ENCODE data around the gene TSHZ1. TPM values are rescaled to one million over a fixed set of nuclear protein-coding genes. Genes with fewer than 3 reads are reported as not detected.

TSHZ1 gene
- total and polyA plus RNA-seq, 2 of the 8 experiments (the other 6 are each of a cell fraction or from before 2014, with no cell fraction given): 0.03 to 0.32 TPM

DNA sequence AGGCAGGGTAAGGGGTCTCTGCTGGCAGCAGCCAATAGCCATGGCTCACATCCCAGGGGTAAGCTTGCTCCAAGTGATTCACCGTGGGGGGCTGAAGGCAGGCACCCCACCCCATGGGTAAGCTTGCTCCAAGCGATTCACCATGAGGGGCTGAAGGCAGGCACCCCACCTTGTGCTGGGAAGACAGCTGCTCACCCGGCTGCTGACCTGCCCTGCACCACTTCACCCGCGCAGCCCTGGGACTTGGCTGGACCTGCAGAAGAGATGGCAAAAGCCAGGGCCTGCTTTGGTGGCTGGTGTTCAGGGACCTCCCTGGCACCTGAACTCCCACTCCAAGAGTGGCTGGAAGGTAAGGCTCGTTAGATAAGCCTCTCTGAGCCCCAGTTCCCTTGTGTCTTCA is 20.9 kb upstream of the TSHZ1 start:
- Histone ChIP-seq H3K79me2 (ENCODE audit: control insufficient read depth in 1 of 2, insufficient read depth in 2 of 2, low read length in 2 of 2) (no peaks in the 10 kb centered on the region), H3K4me1 (replicated peaks in 1 of 4; ENCODE audit: control insufficient read depth in 3 of 4, insufficient read depth in 4 of 4, low read length in 3 of 4) (peaks cover 2 to 5% (median 3%) of the 10 kb centered on the region in 4 experiments; a peak in 4 of 7 replicates), H4K8ac (ENCODE audit: extremely low read depth, insufficient read depth, low read length) (no peak overlapping the region), H3K56ac (replicated peaks; ENCODE audit: insufficient read length, low read depth, low read length) (no peak overlapping the region), H2BK120ac (replicated peaks; ENCODE audit: low read depth, low read length) (no peak overlapping the region), H4K5ac (ENCODE audit: insufficient read length, low read depth, low read length) (no peak overlapping the region), H3K4me3 (ENCODE audit: extremely low read depth in 1 of 4, insufficient read depth in 2 of 4, low read depth in 3 of 4, low read length in 4 of 4) (no peak overlapping the region), H4K20me1 (replicated peaks in 1 of 2; ENCODE audit: control insufficient read depth in 1 of 2, insufficient read depth in 2 of 2, low read length in 2 of 2) (peaks cover 0 to 2% of the 10 kb centered on the region in 2 experiments), H3K36me3 (ENCODE audit: control insufficient read depth in 2 of 4, insufficient read depth in 4 of 4, low read length in 3 of 4) (no peaks in the 10 kb centered on the region), H3K27ac (ENCODE audit: low read depth, low read length) (no peak overlapping the region), H3K23me2 (ENCODE audit: low read depth, low read length) (no peaks in the 10 kb centered on the region), H3K18ac (ENCODE audit: extremely low read depth, low read length) (no peak overlapping the region), H3K4ac (replicated peaks; ENCODE audit: insufficient read length, low read depth, low read length) (no peak overlapping the region), H3K23ac (ENCODE audit: insufficient read length) (no peak overlapping the region), H4K91ac (replicated peaks; ENCODE audit: insufficient read length, low read length) (no peak overlapping the region), H3K14ac (ENCODE audit: insufficient read length) (no peak overlapping the region), H3K9me3 (ENCODE audit: insufficient read depth in 2 of 2, low read depth in 1 of 2, low read length in 1 of 2) (no peaks in the 10 kb centered on the region), H2BK12ac (ENCODE audit: low read depth, low read length) (no peak overlapping the region), H2BK5ac (ENCODE audit: low read depth, low read length) (no peak overlapping the region), H3K27me3 (replicated peaks in 1 of 4; ENCODE audit: control insufficient read depth in 3 of 4, extremely low read depth in 1 of 4, insufficient read depth in 3 of 4, low read length in 3 of 4) (no peaks in the 10 kb centered on the region), H2BK20ac (ENCODE audit: low read length) (no peak overlapping the region), H3K4me2 (ENCODE audit: insufficient read depth in 1 of 2, low read depth in 2 of 2, low read length in 2 of 2) (no peak overlapping the region), H2BK15ac (ENCODE audit: low read length) (no peak overlapping the region), H3K79me1 (ENCODE audit: low read depth, low read length) (no peaks in the 10 kb centered on the region), H3K9ac (replicated peaks in 1 of 4; ENCODE audit: extremely low read depth in 1 of 4, low read depth in 3 of 4, low read length in 3 of 4) (no peak overlapping the region), H2AK5ac (ENCODE audit: low read depth, low read length) (no peak overlapping the region), H2AFZ (ENCODE audit: low read length) (no peak overlapping the region)
- POLR2A ChIA-PET (ENCODE audit: partially characterized antibody): no interaction called here
- 80% methylated on average over 6 of the region's 6 CpGs; no CpG with 5 or more reads in 1 of the 2 experiments for WGBS, 2 experiments (ENCODE audit: extremely low coverage in 1 of 2, insufficient coverage in 1 of 2, insufficient read length in 1 of 2, insufficient replicate concordance in 2 of 2, low coverage in 1 of 2, low lambda C conversion rate in 2 of 2, missing lambda C conversion rate in 1 of 2)
- CTCF ChIA-PET (ENCODE audit: partially characterized antibody): interaction anchor here (0.9 to 1.3 kb wide), 2 partner anchors 10 to 58 kb away, joined by 3 read pairs; no protein-coding TSS in a partner anchor
- FAIRE-seq: no peak
- no peak for TF ChIP-seq ASH2L (IDR thresholded peaks at IDR 0.05; ENCODE audit: low read length)
- no peak for TF ChIP-seq SIN3A (conservative IDR thresholded peaks at IDR 0.05 in 1 of 2, IDR thresholded peaks at IDR 0.05 in 1 of 2; ENCODE audit: low read depth in 1 of 2, low read length in 2 of 2)
- no peak for TF ChIP-seq SAP30 (IDR thresholded peaks at IDR 0.05; ENCODE audit: insufficient read depth, insufficient replicate concordance, low read length)
- TF ChIP-seq BACH1 (IDR thresholded peaks at IDR 0.05; ENCODE audit: low read length): no peak
- TF ChIP-seq SRF (IDR thresholded peaks at IDR 0.05; ENCODE audit: low read depth, low read length): no peak
- TF ChIP-seq SIX5 (IDR thresholded peaks at IDR 0.05; ENCODE audit: low read depth, low read length): no peak
- no peak for DNase-seq (ENCODE audit: low read depth in 1 of 2, low spot score in 2 of 2)
